GM23248 (cell line): ENCODE measurements around the gene ZNF57.

Experiments
- EZH2 ChIP-seq: fragments of 200-600 bp; sonication (generic); IDR thresholded peaks from 2 replicates; pipeline ENCODE4 v1.6.1; 2018; ENCODE audit warnings: antibody characterized with exemption, mild to moderate bottlenecking; ENCODE audit not compliant: insufficient read depth, poor library complexity, severe bottlenecking
- EZH2phosphoT487 ChIP-seq: fragments of 200-600 bp; sonication (generic); IDR thresholded peaks from 2 replicates; pipeline ENCODE4 v1.6.1; 2018; ENCODE audit warnings: antibody characterized with exemption, moderate library complexity, mild to moderate bottlenecking, low read depth; ENCODE audit not compliant: insufficient read depth

- TF ChIP-seq EZH2 (no peak), EZH2phosphoT487 (no peak)
These were observed 11.6 kb downstream of the ZNF57 start for GRCh38 chr19:2912306-2912705.
